Measurements from ENCODE around the gene KLHDC3. TPM values are rescaled to one million over a fixed set of nuclear protein-coding genes. Genes with fewer than 3 reads are reported as not detected.
A peak's percentile ranks its signal among the peaks of the same experiment; 100 is the strongest.

KLHDC3 gene
- total and polyA plus RNA-seq, 2 donors (not counting 1 experiment from before 2014, with no cell fraction given): 54.0 to 54.5 TPM

- Histone ChIP-seq H3K36me3 (ENCODE audit: control insufficient read depth, insufficient read depth, low read length) (peaks cover 6% of the 10 kb centered on the region), H3K9ac (ENCODE audit: insufficient read depth, low read length) (no peak overlapping the region), H2AFZ (ENCODE audit: low read length) (no peak overlapping the region), H4K20me1 (ENCODE audit: control insufficient read depth, extremely low read depth, insufficient read depth, low read length) (no peaks in the 10 kb centered on the region), H3K27me3 (ENCODE audit: control insufficient read depth, insufficient read depth, low read length) (no peaks in the 10 kb centered on the region), H3K4me2 (ENCODE audit: extremely low read depth, insufficient read depth, low read length) (peak overlapping the region; percentile 46), H3K79me2 (ENCODE audit: control insufficient read depth, insufficient read depth, low read length) (peaks cover 14% of the 10 kb centered on the region), H3K9me3 (ENCODE audit: control insufficient read depth, insufficient read depth, low read depth, low read length) (no peaks in the 10 kb centered on the region), H3K4me3 (replicated peaks in 1 of 4; ENCODE audit: control extremely low read depth in 1 of 4, insufficient read depth in 1 of 4, low read depth in 3 of 4, low read length in 4 of 4) (peak overlapping the region; percentile 59 to 99 (median 88)), H3K4me1 (ENCODE audit: control insufficient read depth, extremely low read depth, insufficient read depth, low read length) (peaks cover 13% of the 10 kb centered on the region), H3K27ac (ENCODE audit: insufficient read depth, low read length) (peak overlapping the region; percentile 69)
- no peak for DNase-seq (ENCODE audit: low read depth in 2 of 2)
- TF ChIP-seq EZH2 (IDR thresholded peaks at IDR 0.05; ENCODE audit: low read length, missing control alignments): no peak
- TF ChIP-seq, protein P1, sequence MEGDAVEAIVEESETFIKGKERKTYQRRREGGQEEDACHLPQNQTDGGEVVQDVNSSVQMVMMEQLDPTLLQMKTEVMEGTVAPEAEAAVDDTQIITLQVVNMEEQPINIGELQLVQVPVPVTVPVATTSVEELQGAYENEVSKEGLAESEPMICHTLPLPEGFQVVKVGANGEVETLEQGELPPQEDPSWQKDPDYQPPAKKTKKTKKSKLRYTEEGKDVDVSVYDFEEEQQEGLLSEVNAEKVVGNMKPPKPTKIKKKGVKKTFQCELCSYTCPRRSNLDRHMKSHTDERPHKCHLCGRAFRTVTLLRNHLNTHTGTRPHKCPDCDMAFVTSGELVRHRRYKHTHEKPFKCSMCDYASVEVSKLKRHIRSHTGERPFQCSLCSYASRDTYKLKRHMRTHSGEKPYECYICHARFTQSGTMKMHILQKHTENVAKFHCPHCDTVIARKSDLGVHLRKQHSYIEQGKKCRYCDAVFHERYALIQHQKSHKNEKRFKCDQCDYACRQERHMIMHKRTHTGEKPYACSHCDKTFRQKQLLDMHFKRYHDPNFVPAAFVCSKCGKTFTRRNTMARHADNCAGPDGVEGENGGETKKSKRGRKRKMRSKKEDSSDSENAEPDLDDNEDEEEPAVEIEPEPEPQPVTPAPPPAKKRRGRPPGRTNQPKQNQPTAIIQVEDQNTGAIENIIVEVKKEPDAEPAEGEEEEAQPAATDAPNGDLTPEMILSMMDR (conservative IDR thresholded peaks at IDR 0.05 in 1 of 2, IDR thresholded peaks at IDR 0.05 in 1 of 2; ENCODE audit: low read depth in 1 of 2, low read length in 2 of 2): no peak
These were observed 44.5 kb downstream of the KLHDC3 start for GRCh38 chr6:43058531-43058930.

- Histone ChIP-seq H4K20me1 (ENCODE audit: control insufficient read depth, extremely low read depth, insufficient read depth, low read length) (no peaks in the 10 kb centered on the region), H3K27me3 (ENCODE audit: control insufficient read depth, insufficient read depth, low read length) (no peaks in the 10 kb centered on the region), H3K36me3 (ENCODE audit: control insufficient read depth, insufficient read depth, low read length) (peaks cover 5% of the 10 kb centered on the region), H3K79me2 (ENCODE audit: control insufficient read depth, insufficient read depth, low read length) (peaks cover 14% of the 10 kb centered on the region), H3K9ac (ENCODE audit: insufficient read depth, low read length) (peak within 1 kb of the TSS; percentile 82), H3K4me2 (ENCODE audit: extremely low read depth, insufficient read depth, low read length) (peak within 1 kb of the TSS; percentile 95), H3K4me3 (replicated peaks in 1 of 4; ENCODE audit: control extremely low read depth in 1 of 4, insufficient read depth in 1 of 4, low read depth in 3 of 4, low read length in 4 of 4) (peak within 1 kb of the TSS; percentile 61 to 99 (median 88)), H2AFZ (ENCODE audit: low read length) (peak within 1 kb of the TSS; percentile 92), H3K4me1 (ENCODE audit: control insufficient read depth, extremely low read depth, insufficient read depth, low read length) (peaks cover 10% of the 10 kb centered on the region), H3K9me3 (ENCODE audit: control insufficient read depth, insufficient read depth, low read depth, low read length) (no peaks in the 10 kb centered on the region), H3K27ac (ENCODE audit: insufficient read depth, low read length) (peak within 1 kb of the TSS; percentile 73)
- peak; percentile 98 for DNase-seq (ENCODE audit: low read depth in 2 of 2)
- TF ChIP-seq EZH2 (IDR thresholded peaks at IDR 0.05; ENCODE audit: low read length, missing control alignments): no peak
These were observed 45.4 kb downstream of the KLHDC3 start, which contains the start of the genes KLC4 and MRPL2 for GRCh38 chr6:43059168-43060033. KLC4 (plus strand) TSS chr6:43059631; CDS start chr6:43061336, 1,705 bp downstream. MRPL2 (minus strand) TSS chr6:43059434; CDS start chr6:43059381, 53 bp downstream.

GRCh38 chr6:43060034-43060754 is 46.1 kb downstream of the KLHDC3 start:
- Histone ChIP-seq H3K27ac (ENCODE audit: insufficient read depth, low read length) (peak overlapping the region; percentile 73), H3K4me3 (replicated peaks in 1 of 4; ENCODE audit: control extremely low read depth in 1 of 4, insufficient read depth in 1 of 4, low read depth in 3 of 4, low read length in 4 of 4) (peak overlapping the region; percentile 61 to 99 (median 76)), H3K9ac (ENCODE audit: insufficient read depth, low read length) (peak overlapping the region; percentile 69), H3K27me3 (ENCODE audit: control insufficient read depth, insufficient read depth, low read length) (no peaks in the 10 kb centered on the region), H3K36me3 (ENCODE audit: control insufficient read depth, insufficient read depth, low read length) (peaks cover 5% of the 10 kb centered on the region), H3K9me3 (ENCODE audit: control insufficient read depth, insufficient read depth, low read depth, low read length) (no peaks in the 10 kb centered on the region), H2AFZ (ENCODE audit: low read length) (peak overlapping the region; percentile 92), H3K4me1 (ENCODE audit: control insufficient read depth, extremely low read depth, insufficient read depth, low read length) (peaks cover 10% of the 10 kb centered on the region), H4K20me1 (ENCODE audit: control insufficient read depth, extremely low read depth, insufficient read depth, low read length) (no peaks in the 10 kb centered on the region), H3K79me2 (ENCODE audit: control insufficient read depth, insufficient read depth, low read length) (peaks cover 14% of the 10 kb centered on the region), H3K4me2 (ENCODE audit: extremely low read depth, insufficient read depth, low read length) (peak overlapping the region; percentile 95)
- TF ChIP-seq EZH2 (IDR thresholded peaks at IDR 0.05; ENCODE audit: low read length, missing control alignments): no peak
- TF ChIP-seq, protein P1 (conservative IDR thresholded peaks at IDR 0.05 in 1 of 2, IDR thresholded peaks at IDR 0.05 in 1 of 2; ENCODE audit: low read depth in 1 of 2, low read length in 2 of 2): no peak
- DNase-seq (ENCODE audit: low read depth in 2 of 2): peak; percentile 3 to 16
